ENCODE data around the gene ANKRD40CL. TPM values are rescaled to one million over a fixed set of nuclear protein-coding genes. Genes with fewer than 3 reads are reported as not detected.

ANKRD40CL gene
- polyA plus RNA-seq, 1 donor (not counting 4 experiments of a cell fraction or from before 2014, with no cell fraction given), result not detected

DNA sequence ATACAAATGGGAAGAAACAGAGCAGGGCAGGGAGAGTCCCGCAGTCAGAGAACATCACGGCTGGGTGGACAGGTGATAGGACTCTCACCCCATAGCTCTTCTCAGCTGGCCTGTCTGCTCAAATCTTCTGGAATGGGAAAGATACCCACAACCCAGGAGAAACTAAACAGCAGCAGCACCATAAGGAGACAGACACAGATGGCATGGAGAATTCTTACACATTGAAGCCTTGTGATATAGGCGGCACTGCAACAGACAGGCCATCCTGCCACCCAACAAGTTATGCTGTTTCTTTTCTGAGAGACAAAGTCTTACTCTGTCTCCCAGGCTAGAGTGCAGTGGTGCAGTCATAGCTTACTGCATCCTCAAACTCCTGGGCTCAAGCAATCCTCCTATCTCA is 8.6 kb upstream of the ANKRD40CL start:
- Histone ChIP-seq H4K20me1 (ENCODE audit: control insufficient read depth, extremely low read depth, insufficient read depth, low read length) (no peaks in the 10 kb centered on the region), H3K27me3 (ENCODE audit: control insufficient read depth, extremely low read depth, insufficient read depth, low read length) (no peaks in the 10 kb centered on the region), H3K4me1 (ENCODE audit: control insufficient read depth, extremely low read depth, insufficient read depth, low read length) (no peaks in the 10 kb centered on the region), H3K4me2 (ENCODE audit: control insufficient read depth, extremely low read depth, insufficient read depth, low read depth, low read length) (no peak overlapping the region), H3K36me3 (ENCODE audit: control insufficient read depth in 2 of 2, extremely low read depth in 1 of 2, insufficient read depth in 2 of 2, low read length in 2 of 2) (no peaks in the 10 kb centered on the region), H3K79me2 (ENCODE audit: control insufficient read depth, insufficient read depth, low read length) (no peaks in the 10 kb centered on the region), H3K27ac (ENCODE audit: control insufficient read depth, insufficient read depth, low read length) (no peak overlapping the region), H3K9me3 (ENCODE audit: control insufficient read depth, low read depth, low read length) (no peaks in the 10 kb centered on the region), H3K9ac (ENCODE audit: control insufficient read depth, extremely low read depth, insufficient read depth, low read length) (no peak overlapping the region), H2AFZ (ENCODE audit: control insufficient read depth, low read length) (no peak overlapping the region), H3K4me3 (ENCODE audit: control insufficient read depth in 2 of 3, extremely low read depth in 1 of 3, insufficient read depth in 2 of 3, low read depth in 1 of 3, low read length in 3 of 3) (no peak overlapping the region), H3K9me1 (ENCODE audit: control insufficient read depth, extremely low read depth, insufficient read depth, low read length) (no peaks in the 10 kb centered on the region)
- TF ChIP-seq EZH2 (IDR thresholded peaks at IDR 0.05; ENCODE audit: low read length), result no peak
- TF ChIP-seq, protein P1, sequence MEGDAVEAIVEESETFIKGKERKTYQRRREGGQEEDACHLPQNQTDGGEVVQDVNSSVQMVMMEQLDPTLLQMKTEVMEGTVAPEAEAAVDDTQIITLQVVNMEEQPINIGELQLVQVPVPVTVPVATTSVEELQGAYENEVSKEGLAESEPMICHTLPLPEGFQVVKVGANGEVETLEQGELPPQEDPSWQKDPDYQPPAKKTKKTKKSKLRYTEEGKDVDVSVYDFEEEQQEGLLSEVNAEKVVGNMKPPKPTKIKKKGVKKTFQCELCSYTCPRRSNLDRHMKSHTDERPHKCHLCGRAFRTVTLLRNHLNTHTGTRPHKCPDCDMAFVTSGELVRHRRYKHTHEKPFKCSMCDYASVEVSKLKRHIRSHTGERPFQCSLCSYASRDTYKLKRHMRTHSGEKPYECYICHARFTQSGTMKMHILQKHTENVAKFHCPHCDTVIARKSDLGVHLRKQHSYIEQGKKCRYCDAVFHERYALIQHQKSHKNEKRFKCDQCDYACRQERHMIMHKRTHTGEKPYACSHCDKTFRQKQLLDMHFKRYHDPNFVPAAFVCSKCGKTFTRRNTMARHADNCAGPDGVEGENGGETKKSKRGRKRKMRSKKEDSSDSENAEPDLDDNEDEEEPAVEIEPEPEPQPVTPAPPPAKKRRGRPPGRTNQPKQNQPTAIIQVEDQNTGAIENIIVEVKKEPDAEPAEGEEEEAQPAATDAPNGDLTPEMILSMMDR (optimal IDR thresholded peaks at IDR 0.05 in 1 of 3, IDR thresholded peaks at IDR 0.05 in 1 of 3, conservative IDR thresholded peaks at IDR 0.05 in 1 of 3; ENCODE audit: extremely low read depth in 1 of 3, insufficient read depth in 2 of 3, low read length in 3 of 3), result no peak
- dilution Hi-C loops (cut with MboI; ENCODE audit: extremely low pct_ligation_motif_present, low sequenced_read_pairs), result no loop called here
- no peak for DNase-seq (ENCODE audit: low read depth, low spot score)
- FAIRE-seq, result no peak

DNA sequence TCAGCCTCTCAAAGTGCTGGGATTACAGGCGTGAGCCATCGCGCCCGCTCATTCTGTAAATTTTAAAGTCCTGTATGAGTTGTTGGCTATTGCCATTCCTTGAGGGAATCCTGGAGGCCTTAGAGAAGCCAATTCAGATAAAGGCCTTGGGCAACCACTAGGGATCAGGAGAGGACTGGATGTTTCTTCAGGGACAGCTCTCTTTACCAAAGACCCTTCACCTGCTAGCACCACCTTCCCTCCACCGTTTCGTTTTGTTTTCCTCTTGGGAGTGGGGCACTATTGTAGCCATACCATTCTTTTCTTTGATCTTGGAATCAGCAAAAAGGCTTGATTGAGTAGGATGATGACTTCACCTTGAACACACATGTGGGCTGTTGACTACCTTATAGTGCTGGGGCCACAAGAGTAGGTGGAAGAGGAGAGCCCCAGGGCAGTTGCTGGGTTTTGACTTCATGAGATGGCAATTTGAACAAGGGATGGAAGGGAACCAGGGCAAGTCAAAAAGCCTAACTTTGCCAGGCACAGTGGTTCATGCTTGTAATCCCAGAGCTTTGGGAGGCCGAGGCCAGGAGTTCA is 7.0 kb upstream of the ANKRD40CL start:
- FAIRE-seq (no peak), DNase-seq (ENCODE audit: low read depth, low spot score) (no peak)
- dilution Hi-C loops (cut with MboI; ENCODE audit: extremely low pct_ligation_motif_present, low sequenced_read_pairs), result no loop called here
- H2AFZ ChIP-seq (ENCODE audit: control insufficient read depth, low read length), result no peak overlapping the region
- no peaks in the 10 kb centered on the region for H3K79me2 ChIP-seq (ENCODE audit: control insufficient read depth, insufficient read depth, low read length)
- H3K4me2 ChIP-seq (ENCODE audit: control insufficient read depth, extremely low read depth, insufficient read depth, low read depth, low read length), result no peak overlapping the region
- H3K9ac ChIP-seq (ENCODE audit: control insufficient read depth, extremely low read depth, insufficient read depth, low read length), result no peak overlapping the region
- H3K4me1 ChIP-seq (ENCODE audit: control insufficient read depth, extremely low read depth, insufficient read depth, low read length), result no peaks in the 10 kb centered on the region
- TF ChIP-seq, protein P1 (optimal IDR thresholded peaks at IDR 0.05 in 1 of 3, IDR thresholded peaks at IDR 0.05 in 1 of 3, conservative IDR thresholded peaks at IDR 0.05 in 1 of 3; ENCODE audit: extremely low read depth in 1 of 3, insufficient read depth in 2 of 3, low read length in 3 of 3), result no peak
- no peaks in the 10 kb centered on the region for H3K27me3 ChIP-seq (ENCODE audit: control insufficient read depth, extremely low read depth, insufficient read depth, low read length)
- no peak overlapping the region for H3K27ac ChIP-seq (ENCODE audit: control insufficient read depth, insufficient read depth, low read length)
- H4K20me1 ChIP-seq (ENCODE audit: control insufficient read depth, extremely low read depth, insufficient read depth, low read length), result no peaks in the 10 kb centered on the region
- no peaks in the 10 kb centered on the region for H3K9me3 ChIP-seq (ENCODE audit: control insufficient read depth, low read depth, low read length)
- H3K36me3 ChIP-seq (ENCODE audit: control insufficient read depth in 2 of 2, extremely low read depth in 1 of 2, insufficient read depth in 2 of 2, low read length in 2 of 2), result no peaks in the 10 kb centered on the region
- no peaks in the 10 kb centered on the region for H3K9me1 ChIP-seq (ENCODE audit: control insufficient read depth, extremely low read depth, insufficient read depth, low read length)
- H3K4me3 ChIP-seq (ENCODE audit: control insufficient read depth in 2 of 3, extremely low read depth in 1 of 3, insufficient read depth in 2 of 3, low read depth in 1 of 3, low read length in 3 of 3), result no peak overlapping the region
